Measurements from ENCODE around the gene WDR55. TPM values are rescaled to one million over a fixed set of nuclear protein-coding genes. Genes with fewer than 3 reads are reported as not detected.

Gene WDR55
- total and polyA plus RNA-seq, 2 of the 13 experiments (the other 11 are each of a cell fraction or from before 2014, with no cell fraction given), result 17.7 to 18.2 TPM

GRCh38 chr5:140700177-140701144, 35.8 kb downstream of the WDR55 start, which contains the start of gene ZMAT2 (continued):
- peak; percentile 98 for TF ChIP-seq HMGXB3 (CRISPR knock-in tag; IDR thresholded peaks at IDR 0.05; ENCODE audit: borderline replicate concordance)
- TF ChIP-seq GLI4 (CRISPR knock-in tag; IDR thresholded peaks at IDR 0.05; ENCODE audit: borderline replicate concordance), result 0 out of 2 replicates have a peak, but pooled peaks have one; percentile 7
- TF ChIP-seq ZNF280B (CRISPR knock-in tag; IDR thresholded peaks at IDR 0.05; ENCODE audit: borderline replicate concordance), result no peak
- TF ChIP-seq MAFF (IDR thresholded peaks at IDR 0.05; ENCODE audit: low read depth, low read length), result no peak
- TF ChIP-seq NFKBIZ (CRISPR knock-in tag; IDR thresholded peaks at IDR 0.05), result no peak
- TF ChIP-seq ZNF562 (CRISPR knock-in tag; IDR thresholded peaks at IDR 0.05; ENCODE audit: borderline replicate concordance), result no peak
- TF ChIP-seq HNF1B (CRISPR knock-in tag; IDR thresholded peaks at IDR 0.05), result peak; percentile 73; the same call in 1 of the 2 replicates
- TF ChIP-seq SIN3A (IDR thresholded peaks at IDR 0.05; ENCODE audit: borderline replicate concordance, low read depth, low read length), result peak; percentile 66
- no peak for TF ChIP-seq ZSCAN29 (CRISPR knock-in tag; conservative IDR thresholded peaks at IDR 0.05)
- TF ChIP-seq NR3C1 (CRISPR knock-in tag; IDR thresholded peaks at IDR 0.05), result no peak
- TF ChIP-seq ZFP91 (CRISPR knock-in tag; IDR thresholded peaks at IDR 0.05; ENCODE audit: borderline replicate concordance), result peak; percentile 78; the same call in 1 of the 2 replicates
- TF ChIP-seq MZF1 (CRISPR knock-in tag; IDR thresholded peaks at IDR 0.05; ENCODE audit: borderline replicate concordance), result no peak
- peak; percentile 24; the same call in 1 of the 2 replicates for TF ChIP-seq UBTF (CRISPR knock-in tag; IDR thresholded peaks at IDR 0.05)

Data from HepG2 (cell line).